Activated CD4-positive, alpha-beta T cell treated with anti-CD3 and anti-CD28 coated beads, Interleukin-2, amount 10 ng/mL, durations not matched to agents 24 days and 14 days (primary cell): ENCODE data around the gene WFDC1. TPM values are rescaled to one million over a fixed set of nuclear protein-coding genes. Genes with fewer than 3 reads are reported as not detected.

ENCODE experiments used
- DNase-seq: peaks from one replicate; pipeline ENCODE4 v3.0.0; 2022
- H3K27ac Mint-ChIP-seq: one replicate; pipeline ENCODE4 v1.8.0; 2022; ENCODE audit warnings: mild to moderate bottlenecking, mixed read lengths
- H3K27me3 Mint-ChIP-seq: one replicate; pipeline ENCODE4 v1.8.0; 2022; ENCODE audit warnings: mixed read lengths
- H3K36me3 Mint-ChIP-seq: one replicate; pipeline ENCODE4 v1.8.0; 2022; ENCODE audit warnings: low read depth, mild to moderate bottlenecking, mixed read lengths
- H3K4me1 Mint-ChIP-seq: one replicate; pipeline ENCODE4 v1.8.0; 2021; ENCODE audit warnings: mixed read lengths
- H3K4me3 Mint-ChIP-seq: one replicate; pipeline ENCODE4 v1.8.0; 2022; ENCODE audit warnings: mild to moderate bottlenecking, moderate library complexity, mixed read lengths
- H3K9me3 Mint-ChIP-seq: one replicate; pipeline ENCODE4 v1.8.0; 2021; ENCODE audit warnings: mixed read lengths
- intact Hi-C: fragments of 100-400 bp; cut with micrococcal nuclease; formaldehyde crosslinking; loops from one replicate; pipeline ENCODE4 v1.15.1; 2023
- total RNA-seq: library from RNA; stranded (reverse); gene quantifications from 2 replicates; pipeline ENCODE4 v1.2.3, GENCODE V29; 2022

WFDC1 gene, protein sequence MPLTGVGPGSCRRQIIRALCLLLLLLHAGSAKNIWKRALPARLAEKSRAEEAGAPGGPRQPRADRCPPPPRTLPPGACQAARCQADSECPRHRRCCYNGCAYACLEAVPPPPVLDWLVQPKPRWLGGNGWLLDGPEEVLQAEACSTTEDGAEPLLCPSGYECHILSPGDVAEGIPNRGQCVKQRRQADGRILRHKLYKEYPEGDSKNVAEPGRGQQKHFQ
- not detected in 2 replicates for total RNA-seq

DNA sequence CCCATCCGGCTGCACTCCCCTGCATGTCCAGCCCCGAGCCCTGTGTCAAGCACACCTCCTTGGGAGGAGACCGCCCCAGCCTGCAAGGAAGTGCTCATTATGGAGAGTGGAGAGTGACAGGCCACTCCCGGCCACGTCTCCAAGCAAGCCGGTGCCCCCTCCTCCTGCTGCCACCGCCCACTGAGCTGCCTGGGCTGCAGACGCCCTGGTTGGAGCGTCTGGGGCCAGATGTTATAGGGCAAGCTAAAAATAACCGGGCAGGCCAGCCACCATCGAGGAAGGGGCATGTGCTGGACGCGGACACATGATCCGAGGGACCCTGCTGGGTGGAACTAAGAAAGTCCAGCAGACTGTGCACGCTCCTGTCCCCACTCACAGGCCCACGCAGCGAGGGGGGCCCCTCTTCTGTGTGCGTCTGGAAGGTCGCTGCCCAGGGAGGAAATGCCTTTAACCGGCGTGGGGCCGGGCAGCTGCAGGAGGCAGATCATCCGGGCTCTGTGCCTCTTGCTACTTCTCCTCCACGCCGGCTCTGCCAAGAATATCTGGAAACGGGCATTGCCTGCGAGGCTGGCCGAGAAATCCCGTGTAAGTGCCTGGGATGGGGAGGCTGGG lies at the start of gene WFDC1:
Gene WFDC1, plus strand, starts transcription at position 348 of the 612 bp plus-strand sequence. Its CDS starts 94 bp downstream, at position 442.
- H3K4me3 Mint-ChIP-seq: no peak within 1 kb of the TSS

DNA sequence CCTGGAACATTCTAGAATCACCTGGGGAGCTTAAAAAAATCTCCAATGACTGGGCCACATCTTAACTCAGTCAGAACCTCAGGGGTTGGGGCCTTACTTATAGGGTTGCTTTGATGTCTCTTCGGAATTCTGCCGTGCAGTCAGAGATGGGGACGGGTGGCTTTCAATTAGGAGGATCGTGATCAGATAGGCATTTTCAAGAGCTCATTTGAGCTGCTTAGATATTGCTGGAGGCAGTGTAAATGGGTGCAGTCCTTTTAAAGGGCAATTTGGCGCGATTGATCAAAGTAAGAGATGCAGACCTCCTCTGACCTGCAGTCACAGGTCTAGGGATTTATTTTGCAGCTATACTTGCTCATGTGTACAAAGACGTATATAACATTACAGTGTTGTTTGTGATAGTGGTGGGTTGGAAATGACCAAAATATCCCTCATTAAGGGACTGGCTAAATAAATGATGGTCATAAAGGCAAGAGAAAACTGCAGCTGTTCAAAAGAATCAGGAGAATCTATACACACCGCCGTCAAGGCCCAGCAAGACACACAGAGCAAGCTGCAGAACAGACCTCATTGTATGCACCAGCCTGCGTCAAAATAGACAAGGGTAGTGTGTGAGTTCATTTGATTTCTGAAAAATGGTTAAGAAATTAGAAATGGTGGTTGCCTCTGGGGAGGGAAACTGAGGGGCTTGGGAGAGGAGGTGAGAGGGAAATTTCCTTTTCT lies 48.6 kb upstream of the WFDC1 start:
- Mint-ChIP-seq H3K27me3 (peaks cover 8% of the 10 kb centered on the region), H3K27ac (no peak overlapping the region), H3K9me3 (no peaks in the 10 kb centered on the region), H3K4me1 (no peaks in the 10 kb centered on the region), H3K4me3 (no peak overlapping the region), H3K36me3 (no peaks in the 10 kb centered on the region)
- no peak for DNase-seq
- intact Hi-C loops: no loop called here

More for the DNA sequence above, at the start of gene WFDC1:
- Mint-ChIP-seq H3K4me1 (no peaks in the 10 kb centered on the region), H3K9me3 (no peaks in the 10 kb centered on the region), H3K27me3 (peaks cover 39% of the 10 kb centered on the region), H3K27ac (no peak within 1 kb of the TSS), H3K36me3 (no peaks in the 10 kb centered on the region)
- intact Hi-C loops: no loop called here
- no peak for DNase-seq

DNA sequence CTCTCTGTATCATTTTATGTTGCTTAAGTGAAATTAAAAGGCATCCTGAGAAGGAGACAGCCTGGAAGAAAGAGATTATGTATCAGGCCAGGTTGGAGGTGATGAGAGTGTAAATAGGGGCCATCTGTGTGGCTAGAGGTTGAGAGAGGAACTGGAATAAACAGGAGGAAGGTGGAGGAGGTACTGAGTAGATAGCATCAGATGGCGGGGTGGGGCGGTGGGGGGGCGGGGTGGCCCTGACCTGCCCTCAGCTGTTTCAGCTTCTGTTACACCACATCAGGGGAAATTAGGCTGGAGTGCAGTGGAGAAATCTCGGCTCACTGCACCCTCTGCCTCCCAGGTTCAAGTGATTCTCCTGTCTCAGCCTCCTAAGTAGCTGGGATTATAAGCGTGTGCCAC lies 48.0 kb upstream of the WFDC1 start:
- Mint-ChIP-seq H3K4me3 (no peak overlapping the region), H3K9me3 (no peaks in the 10 kb centered on the region), H3K4me1 (no peaks in the 10 kb centered on the region), H3K27me3 (peaks cover 9% of the 10 kb centered on the region), H3K36me3 (no peaks in the 10 kb centered on the region), H3K27ac (no peak overlapping the region)
- no peak for DNase-seq
- intact Hi-C loops: no loop called here

DNA sequence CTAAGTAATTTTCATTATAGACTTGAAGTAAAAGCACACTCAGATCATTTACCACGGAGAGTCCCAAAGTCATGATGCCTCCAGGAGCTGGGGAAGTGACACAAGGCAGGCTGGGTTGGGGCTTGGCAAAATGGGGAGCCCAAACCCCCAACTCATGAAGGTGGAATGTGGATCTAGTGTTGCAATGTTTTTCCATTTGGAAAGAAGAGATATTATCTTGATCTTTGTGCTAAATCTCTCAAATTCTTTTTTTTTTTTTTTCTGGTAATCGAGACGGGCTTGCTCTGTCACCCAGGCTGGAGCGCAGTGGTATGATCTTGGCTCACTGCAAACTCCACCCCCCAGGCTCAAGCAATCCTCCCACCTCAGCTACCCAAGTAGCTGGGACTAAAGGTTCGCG lies 47.3 kb upstream of the WFDC1 start:
- intact Hi-C loops: no loop called here

DNA sequence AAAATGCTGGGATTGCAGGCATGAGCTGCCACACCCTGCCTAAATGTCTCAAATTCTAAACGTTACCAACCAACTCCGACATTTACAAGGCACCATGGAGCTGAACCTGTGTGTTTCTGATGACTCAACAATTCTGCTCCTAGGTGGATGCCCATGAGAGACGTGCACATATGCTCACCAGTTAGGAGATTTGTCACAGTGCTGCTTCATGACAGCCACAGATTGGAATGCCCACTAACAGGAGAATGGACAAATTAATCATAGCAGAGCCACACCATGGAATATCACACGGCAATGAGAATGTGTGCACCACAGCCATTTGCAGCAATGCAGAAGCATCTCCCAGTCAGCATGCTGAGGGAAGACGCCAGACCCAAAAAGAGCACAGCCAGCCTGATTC lies 46.8 kb upstream of the WFDC1 start:
- Mint-ChIP-seq H3K9me3 (no peaks in the 10 kb centered on the region), H3K4me3 (no peak overlapping the region), H3K27ac (no peak overlapping the region), H3K27me3 (peaks cover 7% of the 10 kb centered on the region), H3K36me3 (no peaks in the 10 kb centered on the region), H3K4me1 (no peaks in the 10 kb centered on the region)
- DNase-seq: no peak
- intact Hi-C loops: no loop called here

More for the DNA sequence above, 47.3 kb upstream of the WFDC1 start:
- no peaks in the 10 kb centered on the region for H3K4me1 Mint-ChIP-seq
- no peak overlapping the region for H3K4me3 Mint-ChIP-seq
- H3K27ac Mint-ChIP-seq: no peak overlapping the region
- no peak for DNase-seq
- no peaks in the 10 kb centered on the region for H3K36me3 Mint-ChIP-seq
- no peaks in the 10 kb centered on the region for H3K9me3 Mint-ChIP-seq
- peaks cover 7% of the 10 kb centered on the region for H3K27me3 Mint-ChIP-seq

DNA sequence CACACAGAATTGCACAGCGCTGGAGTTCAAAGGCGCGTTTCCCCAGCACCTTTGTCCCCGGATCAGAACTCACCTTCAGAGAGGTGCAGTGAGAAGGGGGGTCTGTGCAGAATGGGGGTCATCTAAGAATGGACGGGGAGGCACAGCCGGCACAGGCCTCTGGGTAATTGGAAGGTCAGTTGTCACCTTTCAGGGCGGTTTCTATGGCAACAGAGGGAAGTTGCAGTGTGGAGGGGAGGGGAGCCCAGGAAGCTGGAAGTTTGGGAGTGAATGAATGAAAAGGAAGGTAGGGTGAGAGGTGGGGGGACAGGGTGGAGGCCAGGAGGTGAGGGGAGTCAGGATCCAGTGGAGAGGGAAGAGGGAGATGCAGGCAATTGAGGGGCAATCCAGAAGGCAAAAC lies 42.5 kb upstream of the WFDC1 start:
- Mint-ChIP-seq H3K9me3 (no peaks in the 10 kb centered on the region), H3K27me3 (peaks cover 9% of the 10 kb centered on the region), H3K4me1 (no peaks in the 10 kb centered on the region), H3K4me3 (no peak overlapping the region), H3K36me3 (no peaks in the 10 kb centered on the region), H3K27ac (no peak overlapping the region)
- intact Hi-C loops: no loop called here
- no peak for DNase-seq

DNA sequence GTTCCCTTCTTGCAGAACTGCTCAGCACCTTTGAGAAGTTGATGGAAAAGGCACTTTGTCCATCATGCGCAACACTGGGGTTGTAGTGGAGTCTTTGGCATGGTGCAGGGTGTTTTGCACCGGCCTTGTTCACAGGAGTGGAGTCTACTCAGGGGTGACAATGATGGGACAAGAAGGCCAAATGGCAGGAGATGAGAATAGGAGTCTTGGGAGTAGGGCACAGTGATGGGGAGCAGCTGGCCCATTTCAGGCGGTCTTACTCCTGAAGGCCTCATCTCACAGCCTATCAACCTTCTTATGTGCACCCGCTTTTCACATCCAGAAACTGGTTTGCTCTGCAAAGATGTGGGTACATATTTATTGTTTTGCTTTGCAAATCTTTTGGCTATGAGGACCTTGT lies 41.5 kb upstream of the WFDC1 start:
- no peaks in the 10 kb centered on the region for H3K4me1 Mint-ChIP-seq
- peaks cover 11% of the 10 kb centered on the region for H3K27me3 Mint-ChIP-seq
- no peaks in the 10 kb centered on the region for H3K36me3 Mint-ChIP-seq
- H3K4me3 Mint-ChIP-seq: no peak overlapping the region
- intact Hi-C loops: no loop called here
- no peaks in the 10 kb centered on the region for H3K9me3 Mint-ChIP-seq
- DNase-seq: no peak
- no peak overlapping the region for H3K27ac Mint-ChIP-seq

DNA sequence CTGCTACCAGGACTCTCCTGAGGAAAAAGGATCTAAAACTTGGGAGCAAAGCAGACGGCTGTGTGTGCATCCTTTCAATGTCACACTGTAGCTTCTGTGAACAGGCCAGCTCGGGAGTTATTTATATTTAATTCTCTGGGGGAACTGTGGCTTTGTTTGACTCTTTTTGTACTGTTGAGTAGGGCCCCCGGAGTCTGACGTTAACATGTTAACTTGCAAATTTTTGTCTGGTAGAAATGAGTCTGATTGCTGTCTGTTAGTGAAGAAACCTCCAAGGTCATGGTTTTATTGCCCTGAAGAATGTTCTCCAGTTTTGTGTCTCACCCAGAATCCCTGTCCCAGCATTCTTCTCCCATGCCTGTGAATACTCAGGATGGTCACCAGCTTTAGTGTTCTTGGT lies 40.6 kb upstream of the WFDC1 start:
- no peaks in the 10 kb centered on the region for H3K4me1 Mint-ChIP-seq

DNA sequence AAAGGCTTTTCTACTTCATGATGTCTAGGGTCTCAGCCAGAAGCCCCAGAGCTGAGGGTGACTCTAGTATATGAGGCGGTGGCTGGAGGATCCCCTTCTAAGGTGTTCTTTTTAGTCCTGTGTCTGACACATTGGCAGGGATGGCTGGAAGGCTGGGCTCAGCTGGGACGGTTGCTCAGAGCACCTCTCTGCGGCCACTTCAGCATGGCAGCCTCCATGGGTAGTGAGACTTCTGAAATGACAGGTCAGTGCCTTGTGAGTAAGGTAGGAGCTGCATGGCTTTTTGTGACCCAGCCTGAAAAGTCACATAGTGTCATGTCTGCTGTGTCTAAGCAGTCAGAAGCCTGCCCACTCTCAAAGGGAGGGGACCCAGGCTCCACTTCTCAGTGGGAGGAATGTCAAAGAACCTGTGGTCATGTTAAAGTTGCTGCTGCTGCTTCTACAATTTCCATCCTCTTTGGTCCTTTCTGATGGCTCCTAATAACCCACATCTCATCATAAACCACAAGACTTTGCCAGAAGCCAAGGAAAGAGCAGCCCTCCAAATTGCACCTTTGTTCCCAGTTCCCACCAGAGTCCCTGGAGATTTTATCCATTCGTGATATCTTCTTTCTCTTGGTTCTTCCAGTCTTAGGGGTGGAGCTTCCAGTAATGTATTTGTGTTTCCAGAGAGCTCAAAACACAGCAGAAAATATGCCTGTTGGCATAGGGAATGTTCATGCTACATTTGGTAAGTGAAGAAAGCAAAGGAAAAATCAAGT lies 39.4 kb upstream of the WFDC1 start:
- H3K27ac Mint-ChIP-seq: no peak overlapping the region
- peaks cover 11% of the 10 kb centered on the region for H3K27me3 Mint-ChIP-seq
- H3K9me3 Mint-ChIP-seq: no peaks in the 10 kb centered on the region
- H3K4me1 Mint-ChIP-seq: no peaks in the 10 kb centered on the region
- H3K36me3 Mint-ChIP-seq: no peaks in the 10 kb centered on the region
- intact Hi-C loops: no loop called here
- DNase-seq: no peak
- no peak overlapping the region for H3K4me3 Mint-ChIP-seq

More for the DNA sequence above, 40.6 kb upstream of the WFDC1 start:
- no peak overlapping the region for H3K27ac Mint-ChIP-seq
- no peak for DNase-seq
- H3K27me3 Mint-ChIP-seq: peaks cover 11% of the 10 kb centered on the region
- intact Hi-C loops: no loop called here
- no peaks in the 10 kb centered on the region for H3K36me3 Mint-ChIP-seq
- no peak overlapping the region for H3K4me3 Mint-ChIP-seq
- no peaks in the 10 kb centered on the region for H3K9me3 Mint-ChIP-seq

DNA sequence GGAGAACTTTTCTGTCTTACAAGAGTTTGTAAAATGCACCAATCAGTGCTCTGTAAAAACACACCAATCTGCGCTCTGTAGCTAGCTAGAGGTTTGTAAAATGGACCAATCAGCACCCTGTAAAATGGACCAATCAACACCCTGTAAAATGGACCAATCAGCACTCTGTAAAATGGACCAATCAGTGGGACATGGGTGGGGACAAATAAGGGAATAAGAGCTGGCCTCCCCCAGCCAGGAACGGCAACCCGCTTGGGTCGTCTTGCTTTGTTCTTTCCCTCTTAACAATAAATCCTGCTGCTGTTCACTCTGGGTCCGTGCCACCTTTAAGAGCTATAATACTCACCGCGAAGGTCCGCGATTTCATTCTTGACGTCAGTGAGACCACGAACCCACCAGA lies 36.4 kb upstream of the WFDC1 start:
- H3K27ac Mint-ChIP-seq: no peak overlapping the region

DNA sequence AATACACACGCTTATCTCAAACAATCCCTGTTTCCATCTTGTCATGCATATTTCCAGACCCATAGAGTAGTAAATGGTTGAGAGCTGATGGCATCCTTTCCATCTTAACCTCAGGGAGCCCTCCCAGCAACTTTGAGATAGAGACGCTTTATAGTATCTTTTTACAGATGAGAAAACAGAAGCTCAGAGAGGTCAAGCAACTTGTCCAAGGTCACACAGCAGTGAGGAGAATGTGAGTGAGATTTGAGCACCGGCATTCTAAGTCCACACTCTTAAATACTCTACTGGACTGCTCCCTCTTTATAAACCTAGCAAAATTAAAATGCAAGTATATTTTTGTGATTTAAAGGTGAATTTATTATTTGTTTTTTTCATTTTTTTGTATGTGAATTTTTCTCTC lies 35.0 kb upstream of the WFDC1 start:
- peaks cover 11% of the 10 kb centered on the region for H3K27me3 Mint-ChIP-seq
- DNase-seq: no peak
- no peaks in the 10 kb centered on the region for H3K9me3 Mint-ChIP-seq
- intact Hi-C loops: no loop called here
- no peak overlapping the region for H3K4me3 Mint-ChIP-seq
- no peak overlapping the region for H3K27ac Mint-ChIP-seq
- no peaks in the 10 kb centered on the region for H3K4me1 Mint-ChIP-seq
- no peaks in the 10 kb centered on the region for H3K36me3 Mint-ChIP-seq

More for the DNA sequence above, 36.4 kb upstream of the WFDC1 start:
- peaks cover 9% of the 10 kb centered on the region for H3K27me3 Mint-ChIP-seq
- DNase-seq: no peak
- intact Hi-C loops: no loop called here
- no peaks in the 10 kb centered on the region for H3K36me3 Mint-ChIP-seq
- H3K4me1 Mint-ChIP-seq: no peaks in the 10 kb centered on the region
- H3K9me3 Mint-ChIP-seq: no peaks in the 10 kb centered on the region
- H3K4me3 Mint-ChIP-seq: no peak overlapping the region

DNA sequence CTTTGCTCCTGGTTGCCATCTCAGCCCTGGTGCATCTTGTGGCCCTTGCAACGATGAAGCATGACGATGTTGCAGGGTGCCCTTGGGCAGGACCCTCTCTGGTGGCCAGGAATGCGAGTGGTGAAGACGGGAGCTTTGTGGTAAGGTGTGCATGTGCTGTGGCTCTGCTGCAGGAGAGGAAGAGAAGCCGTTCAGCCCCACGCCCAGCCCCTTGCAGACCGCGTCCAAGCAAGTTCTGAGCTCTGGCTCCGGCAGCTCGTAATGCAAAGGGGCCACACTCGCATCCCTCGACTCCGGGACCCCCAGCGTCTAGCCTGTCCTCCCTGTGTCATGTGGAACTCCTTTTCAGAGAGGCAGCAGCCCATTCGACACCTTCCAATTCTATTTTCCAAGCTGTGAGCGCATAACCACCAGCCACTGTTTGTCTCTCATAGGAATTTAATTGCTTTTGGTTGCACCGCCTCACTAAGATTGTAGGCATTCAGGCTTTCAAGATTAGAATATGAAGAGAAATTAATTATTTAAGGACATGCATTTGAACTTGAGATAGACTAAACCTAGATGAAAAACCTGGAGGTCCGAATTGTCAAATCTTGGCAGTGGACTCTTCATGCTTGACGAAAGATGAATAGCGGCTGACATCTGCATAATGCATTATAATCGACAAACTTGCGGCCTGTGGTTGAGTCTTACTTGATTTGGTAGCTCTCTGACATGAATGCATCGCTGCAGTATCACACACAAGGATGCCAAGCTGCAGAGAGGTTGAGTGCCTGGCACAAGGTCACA lies 33.7 kb upstream of the WFDC1 start:
- intact Hi-C loops: no loop called here
- no peak overlapping the region for H3K4me3 Mint-ChIP-seq
- peaks cover 8% of the 10 kb centered on the region for H3K27me3 Mint-ChIP-seq
- no peaks in the 10 kb centered on the region for H3K9me3 Mint-ChIP-seq
- DNase-seq: no peak
- no peaks in the 10 kb centered on the region for H3K36me3 Mint-ChIP-seq
- no peak overlapping the region for H3K27ac Mint-ChIP-seq
- no peaks in the 10 kb centered on the region for H3K4me1 Mint-ChIP-seq

DNA sequence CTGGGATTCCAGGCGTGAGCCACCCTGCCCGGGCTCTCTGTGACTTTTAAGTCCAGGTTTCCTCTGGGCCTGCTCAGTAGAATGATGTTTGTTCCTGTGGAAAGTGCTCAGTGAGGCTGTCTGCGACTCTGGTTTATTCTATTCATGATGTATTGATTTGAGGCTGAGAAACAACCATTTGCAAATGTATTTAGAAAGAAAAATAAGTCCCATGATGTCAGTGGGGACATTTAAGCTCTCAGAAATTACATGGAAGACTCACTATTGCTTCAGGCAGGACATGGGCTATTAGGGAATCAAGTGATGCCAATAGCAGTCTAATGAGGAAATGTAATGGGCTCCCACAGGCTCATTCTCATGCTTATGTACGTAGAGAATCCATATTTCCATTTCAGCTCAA lies 32.6 kb upstream of the WFDC1 start:
- Mint-ChIP-seq H3K27ac (no peak overlapping the region), H3K4me1 (no peaks in the 10 kb centered on the region), H3K9me3 (no peaks in the 10 kb centered on the region), H3K4me3 (no peak overlapping the region), H3K27me3 (peaks cover 8% of the 10 kb centered on the region), H3K36me3 (no peaks in the 10 kb centered on the region)
- no peak for DNase-seq
- intact Hi-C loops: no loop called here
